C1 segment of cervical spinal cord (tissue), 14 donors: Measurements from ENCODE around the gene ARHGAP28.

ENCODE experiments used
- DNase-seq, 14 donors: peaks; one replicate each; lab custom pipeline; 2025; lab: John Stamatoyannopoulos, UW

ARHGAP28 gene

DNA sequence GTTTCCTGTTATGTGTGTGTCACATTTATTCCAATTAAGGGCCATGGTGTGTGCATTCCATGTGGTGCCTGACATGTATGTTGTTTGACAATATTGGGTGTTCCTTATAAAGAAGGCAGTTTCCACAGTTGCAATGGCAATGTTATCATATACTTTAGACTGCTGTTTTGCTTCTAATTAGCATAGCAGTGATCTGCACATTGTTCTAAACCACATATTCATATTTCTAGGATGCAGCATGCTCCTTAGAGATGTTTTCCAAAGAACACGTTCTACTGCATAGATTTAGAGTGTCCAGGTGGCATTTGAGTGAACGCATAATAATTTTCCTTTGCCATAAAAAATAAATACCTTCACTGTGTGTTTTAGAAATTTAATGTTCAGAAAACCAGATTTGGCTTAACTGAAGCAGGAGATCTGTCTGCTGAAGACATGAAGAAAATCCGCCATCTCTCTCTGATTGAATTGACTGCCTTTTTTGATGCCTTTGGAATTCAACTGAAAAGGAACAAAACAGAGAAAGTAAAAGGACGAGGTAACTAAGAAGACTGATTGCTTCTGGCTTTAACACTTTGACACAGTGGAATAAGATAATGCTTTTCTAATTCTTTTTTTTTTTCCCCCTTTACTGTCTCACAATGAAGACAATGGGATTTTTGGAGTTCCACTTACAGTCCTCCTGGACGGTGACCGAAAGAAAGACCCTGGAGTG, 143.7 kb downstream of the ARHGAP28 start:
- DNase-seq = no peak

DNA sequence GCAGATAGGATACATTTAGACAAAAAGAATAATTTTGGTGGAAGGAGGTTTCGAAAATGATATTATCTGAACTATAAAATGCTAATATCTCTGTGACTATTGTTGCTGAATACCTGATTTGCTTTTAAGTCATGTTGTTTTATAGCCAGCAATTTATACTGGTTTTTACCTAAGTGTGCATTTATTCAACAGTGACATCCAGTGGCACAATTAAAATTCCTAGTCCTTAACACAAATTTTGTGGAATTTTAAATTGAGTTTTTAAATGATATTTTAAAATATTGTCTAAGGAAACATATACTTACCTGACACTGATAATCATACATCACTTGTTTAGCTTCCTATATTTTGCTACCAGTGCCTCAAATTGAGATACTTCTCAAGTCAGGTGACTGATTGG, 144.8 kb downstream of the ARHGAP28 start:
- no peak for DNase-seq

GRCh38 chr18:6875749-6876148, 146.2 kb downstream of the ARHGAP28 start:
- DNase-seq = no peak

DNA sequence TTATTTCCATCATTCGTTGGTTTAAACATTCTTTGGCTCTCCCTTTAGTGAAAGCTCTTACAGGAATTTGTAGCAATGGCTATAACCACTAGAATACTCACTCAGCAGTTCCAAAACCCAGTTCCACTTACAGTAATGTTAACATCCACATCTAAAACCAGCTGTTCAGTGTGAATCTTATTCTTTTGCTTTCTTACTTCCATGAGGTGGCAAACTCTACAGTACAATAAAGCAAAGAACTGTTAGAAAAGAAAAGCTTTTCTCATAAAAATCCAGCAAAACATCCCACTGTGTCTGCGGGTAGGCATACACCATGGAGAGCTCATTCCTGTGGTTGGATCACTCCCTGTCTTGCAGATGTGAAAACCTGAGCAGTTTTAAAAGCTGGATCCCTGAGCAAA, 147.1 kb downstream of the ARHGAP28 start:
- no peak for DNase-seq

- no peak for DNase-seq
These were observed 147.8 kb downstream of the ARHGAP28 start for GRCh38 chr18:6877288-6877687.

- no peak for DNase-seq
These were observed 149.2 kb downstream of the ARHGAP28 start for GRCh38 chr18:6878556-6879297.

DNA sequence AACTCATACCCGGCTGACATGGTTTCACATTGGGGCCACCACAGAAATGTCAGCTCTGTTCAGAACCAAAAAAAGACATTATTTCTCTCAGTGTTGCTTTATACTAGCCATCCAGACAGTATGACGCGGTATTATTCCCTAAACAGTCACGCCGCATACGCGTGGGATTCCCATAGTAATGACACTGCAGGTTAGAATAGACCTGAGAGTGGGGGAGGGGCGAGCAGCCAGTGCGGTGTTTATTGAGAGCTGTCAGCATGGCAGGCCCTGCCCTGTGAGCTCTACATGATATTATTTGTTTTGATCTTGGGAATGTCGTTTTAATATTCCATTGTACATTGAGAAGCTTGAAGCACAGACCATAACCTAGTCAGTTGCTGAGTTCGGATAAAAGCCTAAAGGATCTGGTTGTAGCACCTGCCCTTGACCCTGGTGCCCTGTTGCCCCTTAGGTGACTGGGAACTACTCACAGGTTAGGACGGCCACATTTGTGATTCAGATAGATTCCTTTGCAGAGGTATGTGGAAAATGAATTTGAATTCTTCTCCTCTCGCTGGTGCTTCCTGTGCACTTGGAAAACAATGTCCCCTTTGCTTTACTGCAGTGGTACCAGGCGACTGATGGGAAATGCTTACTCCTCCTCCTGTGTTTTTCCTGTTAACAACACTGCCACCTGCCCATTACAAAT, 150.1 kb downstream of the ARHGAP28 start:
- DNase-seq = peak in 1 of 14 donors; percentile 21

DNA sequence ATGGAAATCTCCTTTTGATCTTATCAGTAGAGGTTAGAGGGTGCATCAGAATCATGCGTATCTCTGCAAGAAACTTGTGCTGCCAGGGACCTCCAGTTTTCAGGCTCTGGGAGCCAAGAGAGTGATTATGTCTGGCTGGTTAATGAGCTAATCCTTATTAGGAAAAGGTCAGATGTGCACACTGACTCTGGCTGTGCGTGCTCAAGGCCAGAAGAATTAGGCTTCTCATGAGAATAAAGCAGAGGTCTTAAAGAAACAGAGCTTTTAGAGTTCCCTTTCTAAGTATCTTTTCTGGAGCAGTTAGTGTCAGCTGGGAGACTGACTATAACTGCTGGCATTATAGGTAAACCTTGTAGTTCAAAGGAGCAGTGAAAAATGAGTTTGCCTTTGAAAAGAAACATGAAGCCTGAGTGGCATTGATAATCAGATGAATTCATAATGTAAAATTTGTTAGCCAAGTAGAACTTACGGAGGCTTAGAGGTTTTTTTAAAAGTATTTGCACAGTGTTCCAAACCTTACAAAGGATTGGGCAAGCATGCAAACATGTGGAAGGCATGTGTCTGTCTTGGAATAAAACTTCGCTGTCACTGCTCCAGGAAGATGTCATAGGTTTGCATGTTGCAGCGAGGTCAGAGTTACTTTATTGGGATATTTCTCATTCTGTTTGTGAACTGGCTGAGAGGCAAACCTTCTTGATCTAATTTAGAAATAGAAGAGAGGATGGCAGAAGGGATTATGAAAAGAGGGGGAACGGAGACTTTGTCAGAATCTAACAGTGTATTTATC, 151.7 kb downstream of the ARHGAP28 start:
- no peak for DNase-seq

GRCh38 chr18:6882401-6882800, 152.9 kb downstream of the ARHGAP28 start:
- no peak for DNase-seq

- DNase-seq = no peak
These were observed 155.5 kb downstream of the ARHGAP28 start for GRCh38 chr18:6885006-6885481.

DNA sequence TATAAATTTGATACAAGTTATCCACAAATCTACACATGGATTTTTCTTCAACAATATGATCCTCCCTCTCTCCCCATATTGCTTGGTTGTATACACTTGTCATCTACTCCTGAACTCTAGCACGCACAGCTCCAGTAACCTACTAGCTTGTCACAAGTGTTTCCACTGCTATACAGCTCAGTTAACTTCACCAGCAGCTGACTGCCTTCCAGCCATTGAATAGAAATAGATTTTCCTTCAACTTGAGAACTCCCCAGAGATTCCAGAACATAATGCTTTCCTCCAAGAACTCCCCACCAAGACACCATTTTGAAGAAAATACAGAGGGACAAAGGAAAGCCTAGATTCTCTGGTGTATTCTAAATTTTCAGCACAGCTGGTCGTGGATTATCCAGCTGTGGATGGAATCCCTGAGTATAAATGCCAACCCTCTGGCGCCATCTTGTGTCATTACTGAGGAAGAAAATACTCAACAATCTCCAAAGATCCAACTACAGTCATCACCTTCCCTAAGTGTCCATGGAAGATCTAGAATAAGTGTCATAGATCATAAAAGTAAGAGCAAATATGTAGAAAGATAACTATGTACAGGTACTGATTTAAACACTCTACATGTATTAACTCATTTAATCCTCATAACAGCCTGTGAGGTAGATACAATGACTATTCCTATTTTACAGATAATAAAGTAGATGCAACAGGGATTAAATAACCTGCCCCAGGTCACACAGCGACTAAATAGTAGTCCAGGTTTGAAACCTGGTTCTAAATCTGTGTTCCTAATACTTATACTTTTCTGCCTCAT, 156.7 kb downstream of the ARHGAP28 start:
- peak in 6 of 14 donors; percentile 3 to 53 (median 8) for DNase-seq

GRCh38 chr18:6886797-6887330, 157.3 kb downstream of the ARHGAP28 start:
- peak in 3 of 14 donors; percentile 20 to 98 (median 40) for DNase-seq

GRCh38 chr18:6891788-6892187, 162.3 kb downstream of the ARHGAP28 start:
- DNase-seq = no peak

- DNase-seq = no peak
These were observed 171.9 kb downstream of the ARHGAP28 start for GRCh38 chr18:6901286-6901926.

- DNase-seq = no peak
These were observed 187.6 kb downstream of the ARHGAP28 start for GRCh38 chr18:6917072-6917471.

DNA sequence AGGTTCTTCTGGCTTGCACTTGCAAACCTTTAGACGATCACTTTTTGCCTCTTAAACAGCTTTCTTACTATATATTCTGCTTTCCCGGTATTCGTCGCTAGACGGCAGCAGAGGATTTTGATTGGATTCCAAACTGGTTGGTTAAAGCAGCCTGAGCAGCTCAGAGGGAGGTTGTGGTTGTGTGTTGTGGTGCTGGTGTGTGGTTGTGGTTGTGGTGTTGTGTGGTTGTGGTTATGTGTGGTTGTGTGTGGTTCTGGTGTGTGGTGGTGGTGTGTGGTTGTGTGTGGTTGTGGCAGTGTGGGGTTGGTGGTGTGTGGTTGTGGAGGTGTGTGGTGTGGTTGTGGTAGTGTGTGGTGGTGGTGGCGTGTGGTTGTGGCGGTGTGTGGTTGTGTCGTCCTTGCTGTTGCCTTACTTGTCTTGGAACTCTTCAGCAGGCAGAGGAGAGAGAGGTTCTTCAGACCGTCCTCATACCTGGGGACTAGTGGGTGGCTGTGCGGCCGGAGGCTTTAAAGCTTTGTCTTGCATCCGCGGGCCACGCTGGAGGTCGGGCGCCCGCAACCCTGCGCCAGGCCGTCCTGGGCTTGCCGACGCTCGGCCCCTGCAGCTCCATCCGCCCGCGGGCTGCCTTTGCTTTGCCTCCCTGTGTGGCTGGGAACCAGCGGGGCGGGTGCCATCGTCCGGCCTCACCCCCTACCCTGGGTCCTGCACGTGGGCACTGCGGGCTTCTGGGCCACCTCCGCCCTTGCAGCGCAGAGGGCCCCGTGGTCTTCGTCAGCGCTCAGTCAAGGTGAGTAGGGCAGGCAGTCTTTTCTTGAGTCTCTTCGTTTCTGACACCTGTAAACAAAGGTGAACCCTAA, 190.8 kb downstream of the ARHGAP28 start:
- peak in 5 of 14 donors; percentile 1 to 24 (median 3) for DNase-seq

- DNase-seq = peak in 1 of 14 donors; percentile 98
These were observed 192.1 kb downstream of the ARHGAP28 start for GRCh38 chr18:6921571-6921970.

DNA sequence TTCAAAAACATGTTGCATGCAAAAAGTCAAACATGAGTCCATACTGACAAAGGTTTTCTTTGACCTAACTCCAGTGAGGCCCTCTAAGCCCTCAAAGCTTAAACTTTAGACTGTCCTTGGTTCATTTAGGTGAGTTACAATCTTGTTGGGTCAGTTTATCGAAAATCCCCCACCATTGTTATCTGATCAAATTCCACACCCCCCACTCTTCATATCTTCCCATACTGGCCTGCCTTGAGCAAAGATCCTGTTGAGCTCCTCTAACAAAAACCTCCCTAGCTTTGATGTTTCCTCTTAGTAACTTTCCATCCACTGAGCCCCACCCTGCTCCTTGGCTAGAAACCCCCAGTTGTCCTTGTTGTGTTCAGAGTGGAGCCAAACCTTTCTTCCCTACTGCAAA, 193.7 kb downstream of the ARHGAP28 start:
- no peak for DNase-seq

DNA sequence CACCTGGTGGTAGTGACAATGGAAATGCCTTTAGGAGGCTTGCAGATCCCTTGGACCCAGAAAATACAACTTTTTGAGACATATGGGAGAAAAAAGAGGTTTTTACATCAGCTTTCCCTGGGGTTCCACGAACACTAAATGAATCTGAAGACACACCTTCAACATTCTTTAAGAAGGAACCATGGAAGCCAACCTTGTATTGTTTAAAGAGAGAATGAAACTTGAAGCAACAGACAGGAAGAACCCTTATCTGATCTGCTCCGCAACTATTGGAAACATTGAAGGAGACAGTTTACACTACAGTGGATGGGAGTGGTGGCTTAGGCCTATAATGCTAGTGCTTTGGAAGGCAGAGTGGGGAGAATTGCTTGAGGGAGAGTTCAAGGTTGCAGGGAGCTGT, 197.6 kb downstream of the ARHGAP28 start:
- DNase-seq = no peak
